Measurements from ENCODE around the gene HSPB6.
"Not testable (repeated sequence)": the region's sequence is repeated elsewhere in the genome, so short reads cannot be mapped to it uniquely, and the experiment has no call there.

Gene HSPB6

DNA sequence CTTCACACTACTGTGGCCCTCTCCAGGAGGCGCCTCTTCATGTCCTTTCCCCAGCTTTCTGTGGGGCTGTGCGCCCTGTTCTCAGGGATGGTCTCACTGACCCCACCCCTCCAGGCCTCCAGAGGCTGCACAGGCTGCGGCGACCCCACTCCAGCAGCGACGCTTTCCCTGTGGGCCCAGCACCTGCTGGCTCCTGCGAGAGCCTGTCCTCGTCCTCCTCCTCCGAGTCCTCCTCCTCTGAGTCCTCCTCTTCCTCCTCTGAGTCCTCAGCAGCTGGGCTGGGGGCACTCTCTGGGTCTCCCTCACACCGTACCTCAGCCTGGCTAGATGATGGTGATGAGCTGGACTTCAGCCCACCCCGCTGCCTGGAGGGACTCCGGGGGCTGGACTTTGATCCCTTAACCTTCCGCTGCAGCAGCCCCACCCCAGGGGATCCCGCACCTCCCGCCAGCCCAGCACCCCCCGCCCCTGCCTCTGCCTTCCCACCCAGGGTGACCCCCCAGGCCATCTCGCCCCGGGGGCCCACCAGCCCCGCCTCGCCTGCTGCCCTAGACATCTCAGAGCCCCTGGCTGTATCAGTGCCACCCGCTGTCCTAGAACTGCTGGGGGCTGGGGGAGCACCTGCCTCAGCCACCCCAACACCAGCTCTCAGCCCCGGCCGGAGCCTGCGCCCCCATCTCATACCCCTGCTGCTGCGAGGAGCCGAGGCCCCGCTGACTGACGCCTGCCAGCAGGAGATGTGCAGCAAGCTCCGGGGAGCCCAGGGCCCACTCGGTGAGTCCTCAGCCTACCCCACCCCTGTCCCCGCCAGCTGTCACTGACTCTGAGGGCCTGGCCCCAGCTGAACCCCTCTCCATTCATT is 29.7 kb upstream of the HSPB6 start:
- no peak for DNase-seq (ENCODE audit: low spot score)

- DNase-seq (ENCODE audit: low spot score): no peak
Measured at GRCh38 chr19:35785339-35785627, 28.5 kb upstream of the HSPB6 start.

DNA sequence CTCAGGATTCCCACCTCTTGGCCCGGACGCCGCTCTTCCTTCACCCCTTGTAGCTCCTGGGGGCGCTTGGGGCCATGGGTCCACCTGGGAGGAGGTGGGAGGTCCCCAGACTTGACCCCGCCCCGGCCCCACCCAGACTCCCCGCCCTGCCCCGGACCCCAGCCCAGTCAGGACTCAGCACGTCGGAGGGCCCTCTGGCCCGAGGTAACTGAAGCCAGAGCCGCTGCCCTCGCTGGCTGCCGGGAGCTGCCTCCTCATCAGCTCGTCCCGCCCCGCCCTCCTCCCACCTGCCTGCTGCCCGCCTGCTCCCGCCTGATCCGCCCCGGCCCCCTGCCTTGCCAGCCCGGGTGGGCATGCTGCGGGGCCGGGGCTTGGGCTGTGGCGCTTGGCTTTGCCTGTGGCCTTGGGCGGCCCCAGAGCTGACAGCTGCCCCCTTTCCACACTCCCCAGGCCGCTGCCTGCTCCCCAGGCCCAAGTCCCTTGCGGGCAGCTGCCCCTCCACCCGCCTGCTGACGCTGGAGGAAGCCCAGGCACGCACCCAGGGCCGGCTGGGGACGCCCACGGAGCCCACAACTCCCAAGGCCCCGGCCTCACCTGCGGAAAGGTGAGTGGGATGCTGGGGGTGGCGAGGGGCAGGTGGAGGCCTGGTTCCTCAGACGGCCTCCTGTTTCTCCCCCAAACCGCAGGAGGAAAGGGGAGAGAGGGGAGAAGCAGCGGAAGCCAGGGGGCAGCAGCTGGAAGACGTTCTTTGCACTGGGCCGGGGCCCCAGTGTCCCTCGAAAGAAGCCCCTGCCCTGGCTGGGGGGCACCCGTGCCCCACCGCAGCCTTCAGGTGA is 27.9 kb upstream of the HSPB6 start:
- no peak for DNase-seq (ENCODE audit: low spot score)

DNA sequence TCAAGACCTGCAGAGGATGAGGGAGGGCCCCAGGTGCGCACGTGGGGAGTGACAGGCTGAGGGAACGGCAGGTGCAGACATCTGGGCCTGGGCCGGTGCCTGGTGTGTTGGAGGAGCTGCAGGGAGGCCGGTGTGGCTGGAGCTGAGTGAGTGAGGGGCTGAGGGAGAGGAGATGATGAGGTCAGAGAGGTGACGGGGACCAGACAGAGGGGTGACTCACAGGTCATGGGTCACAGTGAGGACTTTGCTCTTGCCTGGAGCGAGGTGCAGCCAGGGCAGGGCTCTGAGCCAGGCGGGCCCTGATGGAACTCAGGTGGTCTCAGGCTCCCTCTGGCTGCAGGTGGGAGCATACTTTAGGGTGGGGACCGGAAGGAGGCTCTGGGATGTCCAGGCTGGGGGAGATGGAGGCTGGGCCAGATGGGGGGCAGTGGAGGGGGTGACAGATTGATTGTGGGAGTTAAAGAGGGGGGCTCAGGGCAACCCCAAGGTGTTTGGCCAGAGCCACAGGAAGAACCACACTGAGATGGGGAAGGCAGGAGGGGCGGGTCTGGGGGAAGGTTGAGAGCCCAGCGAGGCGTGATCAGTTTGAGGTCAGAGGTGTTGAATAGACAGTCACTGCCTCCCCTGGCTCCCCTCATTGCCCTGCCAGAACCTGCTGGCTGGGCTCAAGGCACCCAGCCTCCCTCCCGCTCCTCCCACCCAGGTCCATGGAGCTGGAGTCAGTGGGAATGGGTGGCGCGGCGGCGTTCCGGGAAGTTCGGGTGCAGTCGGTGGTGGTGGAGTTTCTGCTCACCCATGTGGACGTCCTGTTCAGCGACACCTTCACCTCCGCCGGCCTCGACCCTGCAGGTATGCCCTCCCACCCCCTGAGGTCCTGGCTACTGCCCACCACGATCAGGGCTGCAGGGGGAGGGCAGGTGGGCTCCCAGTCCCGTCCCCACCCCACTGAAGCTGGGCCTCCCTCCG is 26.9 kb upstream of the HSPB6 start:
- no peak for DNase-seq (ENCODE audit: low spot score)

DNA sequence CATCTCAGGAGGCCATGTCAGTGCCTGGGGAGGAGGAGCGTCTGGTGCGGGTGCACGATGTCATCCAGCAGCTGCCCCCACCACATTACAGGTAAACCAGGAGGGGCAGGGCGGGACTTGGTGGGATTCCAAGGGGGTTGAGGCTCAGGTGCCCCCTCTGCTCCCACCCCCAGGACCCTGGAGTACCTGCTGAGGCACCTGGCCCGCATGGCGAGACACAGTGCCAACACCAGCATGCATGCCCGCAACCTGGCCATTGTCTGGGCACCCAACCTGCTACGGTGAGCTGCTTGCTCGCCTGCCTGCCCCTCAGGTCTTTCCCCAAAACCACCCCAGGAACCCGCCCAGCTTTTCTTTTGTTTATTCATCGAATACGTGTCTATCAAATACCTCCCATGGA is 25.8 kb upstream of the HSPB6 start:
- DNase-seq (ENCODE audit: low spot score): no peak

DNA sequence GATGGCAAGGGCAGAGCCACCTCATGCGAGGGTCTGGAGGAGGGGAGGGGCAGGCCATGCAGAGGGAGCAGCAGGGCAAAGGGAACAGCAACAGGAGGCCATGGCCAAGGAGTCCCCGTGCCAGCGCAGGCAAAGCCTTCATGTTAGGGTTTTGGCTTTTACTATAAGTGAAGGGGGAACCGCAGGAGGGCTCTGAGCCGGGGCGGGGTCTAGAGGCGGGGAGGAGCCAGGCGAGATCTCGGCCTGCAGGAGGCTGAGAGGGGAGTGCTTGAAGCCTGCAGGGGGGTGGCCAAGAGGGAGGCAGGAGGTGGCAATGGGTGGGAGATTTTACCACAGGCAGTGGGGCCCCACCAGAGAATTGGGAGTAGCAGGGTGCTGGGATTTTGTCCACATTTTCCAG is 24.8 kb upstream of the HSPB6 start:
- DNase-seq (ENCODE audit: low spot score): no peak

- DNase-seq (ENCODE audit: low spot score): no peak
Measured at GRCh38 chr19:35780717-35781116, 23.9 kb upstream of the HSPB6 start.

GRCh38 chr19:35780058-35780457 is 23.2 kb upstream of the HSPB6 start:
- no peak for DNase-seq (ENCODE audit: low spot score)

DNA sequence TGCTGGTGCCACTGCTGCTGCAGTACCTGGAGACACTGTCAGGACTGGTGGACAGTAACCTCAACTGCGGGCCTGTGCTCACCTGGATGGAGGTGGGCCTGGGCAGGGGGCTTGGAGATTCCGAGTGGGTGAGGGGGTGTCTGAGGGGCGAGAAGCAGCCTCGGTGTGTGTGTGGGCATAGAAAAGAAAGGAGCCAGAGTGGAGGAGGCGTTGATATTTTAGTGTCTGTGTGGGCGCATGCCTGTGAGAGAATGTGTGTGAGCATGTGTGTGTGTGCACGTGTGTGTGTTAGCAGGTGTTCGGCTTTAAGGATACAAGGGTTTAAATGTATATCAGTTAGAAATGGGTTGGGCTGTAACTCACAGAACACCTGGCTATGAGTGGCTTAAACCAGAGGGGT is 22.2 kb upstream of the HSPB6 start:
- DNase-seq (ENCODE audit: low spot score): no peak

- no peak for DNase-seq (ENCODE audit: low spot score)
Measured at GRCh38 chr19:35777961-35778360, 21.1 kb upstream of the HSPB6 start.

- no peak for DNase-seq (ENCODE audit: low spot score)
Measured at GRCh38 chr19:35777086-35777841, 20.4 kb upstream of the HSPB6 start.

DNA sequence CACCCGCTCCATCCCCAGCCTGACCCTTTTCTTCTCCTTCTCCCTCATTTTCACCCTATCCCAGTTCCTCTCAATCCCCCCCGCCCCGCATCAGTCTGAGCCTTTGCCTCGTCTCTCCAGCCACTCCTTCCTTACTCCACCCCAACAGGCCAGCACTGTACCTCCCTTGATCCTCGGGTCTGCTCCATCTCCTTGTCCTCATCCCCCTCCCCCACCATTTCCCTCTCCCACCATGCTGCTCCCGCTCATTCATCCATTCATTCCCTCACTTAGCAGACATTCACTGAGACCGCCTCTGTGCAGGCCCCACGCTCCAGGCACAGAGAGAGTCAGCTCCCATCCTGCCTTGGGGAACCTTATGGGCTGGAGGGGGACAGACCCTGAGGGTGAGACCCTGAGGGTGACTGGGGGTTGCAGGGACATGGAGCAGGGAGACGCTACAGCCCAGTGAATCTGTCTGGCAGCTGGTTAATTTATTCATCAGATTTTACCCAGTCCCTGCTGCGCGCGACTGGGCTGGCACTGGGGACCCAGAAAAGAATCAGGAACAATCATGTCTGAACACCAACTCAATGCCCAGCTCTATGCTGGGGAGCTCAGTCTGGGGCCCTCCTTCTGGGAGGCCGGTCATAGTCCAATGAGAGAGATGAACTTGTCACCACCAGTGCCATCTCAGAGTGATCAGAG is 19.4 kb upstream of the HSPB6 start:
- no peak for DNase-seq (ENCODE audit: low spot score)

- peak; percentile 100 for DNase-seq (ENCODE audit: low spot score)
Measured at GRCh38 chr19:35775298-35776101, 18.7 kb upstream of the HSPB6 start, which contains the start of gene ARHGAP33. Gene ARHGAP33 (plus strand): TSS chr19:35775564. CDS start chr19:35775659, 95 bp downstream.

DNA sequence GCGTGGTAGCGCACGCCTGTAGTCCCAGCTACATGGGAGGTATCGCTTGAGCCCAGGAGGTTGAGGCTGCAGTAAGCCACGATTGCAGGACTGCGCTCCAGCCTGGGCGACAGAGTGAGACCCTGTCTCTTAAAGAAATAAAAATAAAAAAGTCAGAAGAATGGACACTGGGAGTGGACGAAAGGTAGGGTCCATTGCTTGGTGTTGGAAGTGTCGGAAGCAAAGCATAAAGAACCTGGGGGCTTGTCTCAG is 18.1 kb upstream of the HSPB6 start:
- DNase-seq (ENCODE audit: low spot score): no peak

- DNase-seq (ENCODE audit: low spot score): no peak
Measured at GRCh38 chr19:35774274-35775045, 17.6 kb upstream of the HSPB6 start.

GRCh38 chr19:35773020-35773806 is 16.4 kb upstream of the HSPB6 start:
- no peak for DNase-seq (ENCODE audit: low spot score)

- DNase-seq (ENCODE audit: low spot score): not testable (repeated sequence)
Measured at GRCh38 chr19:35772362-35772761, 15.5 kb upstream of the HSPB6 start.

- DNase-seq (ENCODE audit: low spot score): no peak
Measured at GRCh38 chr19:35768082-35768421, 11.2 kb upstream of the HSPB6 start.
